Measurements from ENCODE around the gene FRMD4B.

- TF ChIP-seq POLR2AphosphoS5 (IDR thresholded peaks at IDR 0.05; ENCODE audit: low read depth, low read length) (no peak), CTCF (IDR thresholded peaks at IDR 0.05) (no peak), REST (IDR thresholded peaks at IDR 0.05; ENCODE audit: insufficient read depth in 1 of 2, low read depth in 2 of 2, low read length in 1 of 2) (no peak), TCF7L2 (IDR thresholded peaks at IDR 0.05; ENCODE audit: low read depth, low read length) (no peak), SIN3A (IDR thresholded peaks at IDR 0.05; ENCODE audit: borderline replicate concordance, insufficient read depth, low read depth, low read length) (no peak)
Observed at GRCh38 chr3:69252141-69252540, 133.7 kb downstream of the FRMD4B start.
